GM18870 (cell line): Measurements from ENCODE around the gene GSTT2.
"Not testable (repeated sequence)": the region's sequence is repeated elsewhere in the genome, so short reads cannot be mapped to it uniquely, and the experiment has no call there.

Experiments
- ATAC-seq: cut with Tn5 transposase; IDR thresholded peaks from one replicate; pipeline ENCODE4 v1.9.1; 2021; ENCODE audit warnings: moderate library complexity; ENCODE audit not compliant: unreplicated experiment

Gene GSTT2

DNA sequence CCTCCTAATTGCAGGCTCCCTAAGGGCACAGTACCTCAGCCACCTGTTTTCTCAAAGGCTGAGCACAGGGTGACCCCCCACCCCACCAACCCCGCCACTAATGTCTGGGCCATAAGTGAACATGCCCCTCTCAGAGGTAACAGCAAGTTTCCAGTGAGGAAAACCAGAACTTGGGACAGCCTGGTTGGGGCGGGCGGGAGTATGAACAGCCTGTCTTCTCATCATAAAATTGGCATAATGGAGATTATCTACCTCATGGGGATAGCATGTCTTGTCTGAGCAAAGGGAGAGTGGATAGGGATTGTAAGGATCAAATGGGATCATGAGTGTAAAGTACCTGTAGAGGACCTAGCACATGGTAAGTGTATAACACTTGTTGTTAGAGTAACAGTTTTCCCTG lies 8.0 kb upstream of the GSTT2 start:
- ATAC-seq = not testable (repeated sequence)

GRCh38 chr22:23974345-23974744 lies 5.6 kb upstream of the GSTT2 start, which contains the start of gene DDT:
DDT (minus strand) TSS chr22:23974441; CDS start chr22:23974414, 27 bp downstream.
- ATAC-seq = peak; percentile 79

DNA sequence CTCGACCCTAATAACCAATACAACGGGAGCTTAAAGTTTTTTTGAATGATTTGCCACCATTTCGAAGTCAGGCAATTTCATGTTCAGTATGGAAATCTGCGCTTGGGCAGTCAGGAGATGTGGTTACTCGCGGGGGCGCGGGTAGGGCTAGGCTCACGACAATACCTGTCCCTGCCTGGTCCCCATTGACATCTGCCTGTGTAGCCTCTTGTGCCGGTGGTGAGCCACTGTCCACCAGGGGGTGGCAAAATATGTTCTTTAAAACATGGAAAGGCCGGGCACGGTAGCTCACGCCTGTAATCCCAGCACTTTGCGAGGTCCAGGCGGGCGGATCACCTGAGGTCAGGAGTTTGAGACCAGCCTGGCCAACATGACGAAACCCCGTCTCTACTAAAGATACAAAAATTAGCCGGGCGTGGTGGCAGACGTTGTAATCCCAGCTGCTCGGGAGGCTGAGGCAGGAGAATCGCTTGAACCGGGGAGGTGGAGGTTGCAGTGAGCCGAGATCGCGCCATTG lies 5.0 kb upstream of the GSTT2 start:
- ATAC-seq = not testable (repeated sequence)

- not testable (repeated sequence) for ATAC-seq
Measured at GRCh38 chr22:23977304-23977703, 2.6 kb upstream of the GSTT2 start.

- ATAC-seq = not testable (repeated sequence)
Measured at GRCh38 chr22:23980567-23980966, 633 bp downstream of the GSTT2 start.

DNA sequence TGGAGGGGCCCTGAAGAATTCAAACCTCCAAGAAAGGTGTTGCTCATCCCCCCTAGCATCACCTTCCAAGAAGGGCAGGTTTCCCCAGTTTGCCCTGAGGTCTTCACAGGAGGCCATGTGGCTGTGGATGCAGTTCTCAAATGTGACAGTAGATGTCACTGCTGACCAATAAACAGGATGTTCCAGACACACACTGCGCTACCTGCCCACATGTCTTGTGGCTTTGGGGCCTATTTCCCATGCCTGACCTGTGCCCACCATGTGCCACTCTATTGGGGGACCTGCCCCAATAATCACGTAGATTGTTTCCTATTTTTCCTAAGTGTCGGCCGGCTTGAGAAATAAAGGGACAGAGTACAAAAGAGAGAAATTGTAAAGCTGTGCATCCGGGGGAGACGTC lies 4.5 kb downstream of the GSTT2 start:
- no peak for ATAC-seq

DNA sequence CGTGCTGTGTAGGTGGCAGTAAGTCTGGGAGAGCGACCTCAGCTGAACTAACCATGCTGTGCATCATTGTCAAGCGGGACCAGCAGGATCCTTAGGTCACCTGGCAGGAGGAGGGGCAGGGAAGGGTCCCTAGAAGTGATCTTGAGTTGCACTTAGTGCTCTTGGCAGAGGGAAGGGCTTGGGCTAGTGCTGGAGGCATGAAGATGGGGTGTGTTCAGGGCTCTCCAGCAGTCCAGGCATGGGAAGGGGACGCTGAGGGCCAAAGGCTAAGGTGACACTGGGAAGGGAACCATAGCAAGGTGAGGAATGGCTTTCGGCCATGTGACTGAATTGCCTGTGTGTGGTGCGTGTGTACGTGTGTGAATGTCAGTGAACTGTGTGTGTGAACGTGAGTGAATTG lies 6.2 kb downstream of the GSTT2 start:
- ATAC-seq = not testable (repeated sequence)

DNA sequence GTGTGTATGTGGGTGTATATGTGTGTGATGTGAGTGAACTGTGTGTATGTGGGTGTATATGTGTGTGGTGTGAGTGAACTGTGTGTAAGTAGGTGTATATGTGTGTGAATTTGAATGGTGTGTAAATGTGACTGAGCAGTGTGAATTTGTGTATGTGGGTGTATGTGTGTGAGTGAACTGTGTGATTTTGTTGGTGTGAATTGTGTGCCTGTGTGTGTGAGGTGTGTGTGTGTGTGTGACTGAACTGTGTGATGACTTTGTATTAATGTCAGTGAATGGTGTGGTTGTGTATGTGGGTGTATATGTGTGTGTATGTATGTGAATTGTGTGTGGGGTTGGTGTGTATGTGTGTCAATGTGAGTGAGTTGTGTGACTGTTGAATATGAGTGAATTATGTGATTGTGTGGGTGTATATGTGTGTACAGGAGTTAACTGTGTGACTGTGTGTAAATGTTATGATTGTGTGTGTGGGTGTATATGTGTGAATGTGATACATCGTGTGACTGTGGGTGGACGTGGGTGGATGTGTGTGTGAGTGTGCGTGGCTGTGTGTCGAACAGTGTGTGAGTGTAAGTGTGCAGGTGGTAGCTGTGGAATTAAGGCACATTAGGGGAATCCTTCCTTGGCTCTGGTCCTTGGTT lies 6.7 kb downstream of the GSTT2 start:
- ATAC-seq = not testable (repeated sequence)

DNA sequence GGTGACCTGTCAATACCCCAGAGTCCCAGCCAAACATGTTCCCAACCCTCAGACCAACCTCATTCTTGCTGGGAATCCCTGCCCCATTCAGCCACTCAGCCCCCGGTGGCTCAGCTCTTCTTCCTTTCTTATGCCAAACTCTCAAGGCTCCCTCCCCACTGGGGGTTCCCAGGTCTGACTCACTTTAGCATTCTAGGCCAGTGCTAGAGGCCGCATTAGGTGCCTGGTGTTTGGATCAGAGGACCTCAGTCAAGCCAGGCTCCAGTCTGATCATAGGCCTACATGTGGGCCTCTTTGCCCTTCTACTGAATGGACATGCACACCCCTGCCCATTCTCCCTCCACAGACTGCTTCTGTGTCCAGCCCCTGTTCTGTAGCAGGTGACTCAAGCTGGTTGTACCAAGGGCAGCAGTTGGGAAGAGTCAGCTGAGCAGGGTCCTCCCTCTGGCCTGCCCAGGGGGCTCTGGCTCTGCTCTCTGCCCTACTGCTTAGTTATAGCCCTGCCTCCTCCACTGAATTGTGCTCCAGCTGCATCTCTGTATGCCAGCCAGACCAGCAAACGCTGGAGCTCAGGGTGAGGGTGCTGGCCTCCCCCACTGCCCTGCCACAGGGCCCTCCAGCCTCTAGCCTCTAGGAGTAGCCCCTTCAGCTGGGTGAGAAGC lies 9.8 kb downstream of the GSTT2 start:
- ATAC-seq = not testable (repeated sequence)

DNA sequence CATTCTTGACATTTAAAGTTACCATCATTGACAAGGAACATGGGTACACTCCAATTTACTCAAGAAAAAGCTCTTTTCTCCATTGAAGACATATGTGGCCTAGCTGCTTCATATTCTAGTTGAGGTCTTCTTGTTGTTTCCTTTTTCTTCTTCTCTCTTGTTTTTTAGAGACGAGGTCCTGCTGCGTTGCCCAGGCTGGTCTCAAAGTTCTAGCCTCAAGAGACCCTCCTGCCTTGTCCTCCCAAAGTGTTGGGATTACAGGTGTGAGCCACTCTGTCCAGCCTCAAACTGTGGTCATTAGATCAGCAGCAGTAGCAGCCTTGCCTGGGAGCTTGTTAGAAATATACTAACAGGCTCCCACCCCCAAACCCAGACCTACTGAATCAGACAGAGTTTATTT lies 13.1 kb downstream of the GSTT2 start:
- not testable (repeated sequence) for ATAC-seq

DNA sequence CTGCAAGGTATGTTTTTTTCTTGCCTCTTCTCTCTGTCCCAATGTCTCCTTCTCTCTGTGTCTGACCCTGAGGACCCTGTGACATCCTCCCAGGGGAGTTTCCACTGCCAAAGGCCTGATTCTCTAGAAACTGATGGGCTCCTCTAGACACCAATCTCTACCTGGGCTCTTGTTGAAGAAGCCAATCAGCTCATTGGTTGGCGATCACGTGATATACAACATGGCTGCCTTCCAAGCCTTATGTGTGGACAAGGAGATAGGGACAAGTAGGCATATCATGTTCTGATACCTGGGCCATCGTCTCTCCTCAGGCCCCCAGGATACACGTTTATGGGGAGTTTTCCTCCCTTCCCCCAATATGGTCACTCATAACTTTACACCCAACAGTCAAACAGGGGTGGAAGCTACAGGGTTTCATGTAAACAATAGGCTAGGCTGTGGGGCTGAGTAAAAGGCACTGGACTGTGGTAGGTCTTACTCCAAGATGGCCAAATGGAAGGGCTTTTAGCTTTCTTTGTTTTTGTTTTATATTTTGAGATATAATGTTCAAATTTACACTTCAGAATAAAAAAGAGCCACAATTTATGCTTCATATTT lies 13.7 kb downstream of the GSTT2 start:
- not testable (repeated sequence) for ATAC-seq

DNA sequence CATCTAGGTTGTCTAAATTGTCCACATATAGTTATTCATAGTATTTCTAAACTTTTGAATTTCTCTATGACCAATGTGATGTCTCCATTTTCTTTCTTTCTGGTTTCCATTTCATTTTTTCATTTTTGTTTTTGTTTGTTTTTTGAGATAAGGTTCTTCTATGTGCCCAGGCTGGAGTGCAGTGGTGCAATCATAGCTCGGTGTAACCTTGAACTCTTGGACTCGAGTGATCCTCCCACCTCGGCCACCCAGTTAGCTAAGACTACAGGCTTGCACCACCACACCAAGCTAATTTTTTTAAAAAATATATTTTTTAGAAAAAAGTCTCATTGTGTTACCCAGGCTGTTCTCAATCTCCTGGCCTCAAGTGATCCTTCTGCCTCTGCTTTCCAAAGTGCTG lies 17.2 kb downstream of the GSTT2 start:
- ATAC-seq = no peak

DNA sequence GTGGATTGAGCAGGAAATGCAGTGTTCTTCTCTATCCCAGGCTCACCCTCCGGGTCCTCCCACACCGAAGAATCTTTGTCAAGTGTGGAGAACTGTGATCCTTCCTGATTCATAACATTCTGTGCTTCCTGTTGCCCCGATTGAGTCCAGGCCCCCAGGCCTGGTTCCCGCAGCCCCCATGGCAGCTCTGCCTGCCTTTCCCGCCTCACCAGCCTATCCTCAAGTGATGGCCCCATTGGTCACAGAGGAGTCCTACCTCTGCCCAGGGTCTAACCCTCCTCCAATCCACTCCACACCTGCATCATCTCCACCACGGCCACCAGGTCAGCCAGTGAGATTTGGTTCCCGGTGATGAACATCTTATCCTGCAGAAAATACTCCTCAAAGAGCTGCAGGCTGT lies 19.8 kb downstream of the GSTT2 start:
- not testable (repeated sequence) for ATAC-seq

DNA sequence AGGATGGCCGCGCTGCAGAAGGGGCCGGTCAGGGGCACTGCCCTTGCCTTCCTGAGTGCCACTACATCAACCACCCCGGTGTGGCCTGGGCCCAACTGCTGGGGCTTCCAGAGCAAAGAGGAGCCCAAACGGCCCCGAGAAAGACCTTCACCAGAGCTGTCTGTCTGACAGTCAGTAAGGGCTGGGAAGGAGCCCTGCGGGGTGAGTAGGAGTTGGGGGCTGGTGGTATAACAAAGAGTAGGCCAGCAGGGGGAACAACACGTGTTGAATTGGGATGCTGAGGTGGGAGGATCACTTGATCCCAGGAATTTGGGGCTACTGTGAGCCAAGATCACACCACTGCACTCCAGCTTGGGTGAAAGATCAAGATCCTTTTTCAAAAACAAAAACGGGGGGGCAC lies 21.4 kb downstream of the GSTT2 start:
- ATAC-seq = no peak

DNA sequence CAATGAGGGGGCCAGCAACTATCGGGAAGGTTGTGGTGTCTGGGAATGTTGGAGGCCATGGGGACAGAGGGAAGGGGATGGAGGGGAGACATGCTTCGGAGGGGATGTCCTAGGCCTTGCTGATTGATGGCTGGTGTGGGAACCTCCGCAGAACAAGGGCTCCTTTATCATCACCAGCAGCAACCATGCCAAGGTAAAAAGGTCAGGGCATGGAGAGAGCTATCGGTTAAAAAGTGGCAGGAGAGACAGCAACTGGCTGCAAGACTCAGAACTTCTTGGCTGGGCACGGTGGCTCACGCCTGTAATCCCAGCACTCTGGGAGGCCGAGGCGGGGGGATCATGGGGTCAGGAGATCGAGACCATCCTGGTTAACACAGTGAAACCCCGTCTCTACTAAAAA lies 22.3 kb downstream of the GSTT2 start:
- no peak for ATAC-seq

DNA sequence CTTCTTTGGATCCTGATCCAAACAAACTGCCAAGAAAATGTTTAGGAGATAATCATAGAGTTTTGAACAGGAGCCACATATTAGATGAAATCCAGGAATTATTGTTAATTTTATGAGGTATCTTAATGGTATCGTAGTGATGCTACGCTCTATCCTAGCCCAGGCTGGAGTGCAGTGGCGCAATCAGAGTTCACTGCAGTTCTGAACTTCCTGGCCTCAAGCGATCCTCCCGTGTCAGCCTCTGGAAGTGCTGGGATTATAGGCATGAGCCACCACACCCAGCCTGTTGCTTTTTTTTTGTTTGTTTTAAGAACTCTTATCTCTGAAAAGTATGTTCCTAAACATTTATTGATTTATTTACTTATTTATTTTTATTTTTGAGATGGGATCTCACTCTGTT lies 22.9 kb downstream of the GSTT2 start:
- ATAC-seq = no peak

DNA sequence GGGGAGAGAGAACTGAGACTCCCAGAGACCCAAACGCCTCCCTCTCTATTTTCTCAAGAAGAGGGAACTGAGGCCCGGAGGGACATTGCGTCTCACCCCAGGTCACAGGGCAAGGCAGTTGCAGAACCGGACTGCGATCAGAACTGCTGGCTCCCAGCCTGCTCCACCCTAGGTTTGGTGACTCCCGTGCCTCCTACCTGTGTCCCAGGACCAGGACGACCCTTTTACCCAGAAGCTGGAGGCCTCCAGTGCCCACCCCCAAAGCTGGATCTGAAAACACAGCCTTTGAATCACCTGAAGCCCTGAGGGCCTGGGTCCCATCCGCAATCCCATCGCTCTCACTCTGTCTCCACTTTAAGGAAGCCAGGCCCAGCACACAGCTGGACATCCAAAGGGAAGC lies 24.0 kb downstream of the GSTT2 start:
- no peak for ATAC-seq

DNA sequence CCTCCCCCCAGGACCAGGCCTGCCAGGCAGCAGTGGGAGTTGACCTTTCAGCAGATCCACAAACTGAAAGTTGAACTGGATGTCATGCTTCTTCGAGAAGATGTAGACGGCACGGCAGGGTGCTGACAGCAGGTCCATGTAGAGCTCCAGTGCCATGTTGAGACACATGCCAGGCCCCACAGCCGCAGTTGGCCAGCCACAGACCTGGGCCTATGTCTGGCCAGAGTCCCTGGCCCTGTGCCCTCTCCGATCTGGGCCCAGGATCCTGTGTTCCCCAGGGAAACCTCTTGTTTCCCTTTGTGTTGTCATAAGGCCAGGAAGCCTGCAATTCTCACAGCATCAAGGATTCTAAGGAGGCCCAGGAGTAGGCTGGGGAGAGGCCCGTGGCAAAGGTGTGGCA lies 25.3 kb downstream of the GSTT2 start, which contains the start of gene GSTT4:
Gene GSTT4 (minus strand): TSS at position 253 of the 400 bp plus-strand sequence. CDS start 97 bp downstream, at position 156.
- no peak for ATAC-seq

DNA sequence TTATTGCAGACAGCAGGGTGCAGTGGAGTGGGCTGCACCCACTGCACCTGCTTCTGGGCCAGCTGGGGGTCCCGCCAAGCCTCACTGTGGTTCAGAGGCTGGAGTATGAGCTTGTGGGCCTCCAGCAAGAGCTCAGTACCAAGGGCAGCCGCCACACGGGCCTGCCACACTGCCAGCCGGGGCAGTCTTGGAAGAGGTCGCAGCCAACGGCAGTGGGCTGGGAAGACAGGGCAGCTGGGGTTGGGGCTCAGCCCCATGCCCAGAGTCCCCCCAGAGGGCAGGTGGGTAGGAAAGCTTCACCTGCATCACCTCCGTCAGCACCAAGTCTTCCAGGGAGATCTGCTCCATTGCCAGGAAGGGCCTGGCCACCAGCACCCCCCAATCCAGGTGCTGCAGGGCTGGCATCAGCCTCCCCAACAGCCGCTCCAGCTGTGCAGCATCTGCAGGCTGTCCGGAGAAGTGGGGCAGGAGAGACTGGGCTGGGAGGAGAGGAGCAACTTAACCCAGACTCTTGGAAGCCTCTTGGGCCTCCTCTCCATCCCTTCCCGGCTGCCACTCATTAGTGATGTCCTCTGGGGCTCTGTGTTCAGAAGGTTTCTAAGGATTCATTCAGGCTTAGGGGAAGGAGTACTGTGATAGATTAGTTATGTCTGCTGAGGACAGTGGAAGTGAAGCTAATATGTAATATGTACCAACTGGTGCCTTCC lies 26.4 kb downstream of the GSTT2 start:
- no peak for ATAC-seq

DNA sequence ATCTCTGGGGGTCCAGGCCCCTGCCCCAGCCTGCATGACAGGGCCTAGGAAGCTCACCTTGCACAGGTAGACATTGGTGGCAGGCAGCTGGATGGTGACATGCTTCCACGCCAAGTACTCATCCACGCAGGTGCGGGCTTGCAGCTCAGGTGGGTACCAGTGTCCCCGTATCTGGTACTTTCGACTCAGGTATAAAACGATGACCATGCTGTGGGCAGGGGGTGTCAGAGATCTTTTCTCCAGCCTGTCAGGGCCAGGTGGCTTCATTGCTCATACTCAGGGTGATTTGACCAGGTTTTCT lies 26.9 kb downstream of the GSTT2 start:
- no peak for ATAC-seq

GRCh38 chr22:24007253-24008021 lies 27.5 kb downstream of the GSTT2 start:
- ATAC-seq = no peak
